GM10266 (cell line): ENCODE data around the gene SULT1C3.
"Not testable (repeated sequence)": the region's sequence is repeated elsewhere in the genome, so short reads cannot be mapped to it uniquely, and the experiment has no call there.

Source experiments
- DNase-seq: peaks from one replicate; pipeline ENCODE4 v3.0.0; 2012; ENCODE audit errors: extremely low spot score
- CTCF ChIP-seq: IDR thresholded peaks from 2 replicates; pipeline ENCODE4 v1.5.1; 2012; ENCODE audit warnings: mild to moderate bottlenecking, low read depth; ENCODE audit not compliant: control insufficient read depth, insufficient read depth; ENCODE audit errors: missing control alignments

Gene SULT1C3

GRCh38 chr2:108278631-108279030, 38.9 kb downstream of the SULT1C3 start:
- DNase-seq, result no peak
- TF ChIP-seq CTCF, result no peak

- no peak for DNase-seq
- TF ChIP-seq CTCF, result no peak
These were observed 39.7 kb downstream of the SULT1C3 start for GRCh38 chr2:108279468-108279867.

DNA sequence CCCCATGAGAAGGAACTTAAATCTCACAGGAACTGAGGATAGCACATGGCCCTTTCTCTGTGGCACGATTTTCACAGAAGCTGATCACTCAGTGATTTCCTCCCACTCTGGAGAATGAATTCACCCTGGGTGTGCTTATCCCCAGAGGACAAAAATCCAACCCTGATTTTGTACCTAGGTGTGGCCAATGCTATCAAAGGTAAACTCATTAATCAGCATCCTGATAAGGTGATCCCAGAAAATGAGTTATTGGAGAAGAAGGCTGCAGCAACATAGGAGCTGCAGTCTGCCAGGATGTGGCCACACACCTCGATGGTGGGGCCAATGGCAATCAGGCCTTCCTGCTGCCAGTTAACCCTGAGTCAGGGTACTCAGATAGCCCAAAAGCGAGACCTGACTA, 40.7 kb downstream of the SULT1C3 start:
- no peak for TF ChIP-seq CTCF
- no peak for DNase-seq

GRCh38 chr2:108284566-108284965, 44.8 kb downstream of the SULT1C3 start:
- not testable (repeated sequence) for DNase-seq

DNA sequence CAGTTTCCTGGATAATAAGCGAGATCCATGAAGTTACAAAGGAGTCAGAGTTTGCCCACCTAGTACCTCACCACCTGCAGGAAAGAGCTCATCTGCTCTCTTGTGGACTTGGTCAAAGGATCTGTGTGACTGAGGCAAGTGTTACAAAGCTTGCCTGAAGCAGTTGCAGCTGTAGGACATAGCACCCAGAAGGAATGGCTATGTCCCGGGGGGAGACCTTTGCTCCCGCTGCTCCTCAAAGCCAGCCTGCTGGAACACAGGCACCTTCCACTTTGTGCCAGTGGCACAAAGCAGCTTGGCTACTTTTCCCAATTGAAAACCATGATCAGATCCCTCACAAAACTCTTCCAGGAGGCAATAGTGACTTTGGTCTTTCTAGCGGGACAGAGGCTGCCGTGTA, 45.8 kb downstream of the SULT1C3 start:
- DNase-seq, result no peak
- TF ChIP-seq CTCF, result no peak

DNA sequence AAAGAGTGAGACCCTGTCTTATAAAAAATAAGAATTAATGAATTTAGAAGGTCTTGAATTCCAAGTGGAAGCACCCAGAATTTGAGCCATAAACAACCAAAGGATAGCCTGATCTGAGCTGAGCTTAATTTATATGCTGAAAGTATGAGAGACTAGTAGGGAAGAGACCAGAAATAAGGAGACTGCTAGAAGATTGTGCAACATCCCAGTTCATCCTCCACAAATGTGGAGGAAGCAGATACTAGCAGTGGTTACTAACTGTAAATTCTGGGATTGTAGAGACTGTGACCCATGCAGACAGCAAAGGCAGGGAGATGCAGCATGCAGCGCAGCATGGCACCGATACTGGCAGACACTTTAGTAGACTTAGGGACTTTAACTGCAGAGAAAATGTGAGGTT, 47.4 kb downstream of the SULT1C3 start:
- no peak for TF ChIP-seq CTCF
- no peak for DNase-seq

DNA sequence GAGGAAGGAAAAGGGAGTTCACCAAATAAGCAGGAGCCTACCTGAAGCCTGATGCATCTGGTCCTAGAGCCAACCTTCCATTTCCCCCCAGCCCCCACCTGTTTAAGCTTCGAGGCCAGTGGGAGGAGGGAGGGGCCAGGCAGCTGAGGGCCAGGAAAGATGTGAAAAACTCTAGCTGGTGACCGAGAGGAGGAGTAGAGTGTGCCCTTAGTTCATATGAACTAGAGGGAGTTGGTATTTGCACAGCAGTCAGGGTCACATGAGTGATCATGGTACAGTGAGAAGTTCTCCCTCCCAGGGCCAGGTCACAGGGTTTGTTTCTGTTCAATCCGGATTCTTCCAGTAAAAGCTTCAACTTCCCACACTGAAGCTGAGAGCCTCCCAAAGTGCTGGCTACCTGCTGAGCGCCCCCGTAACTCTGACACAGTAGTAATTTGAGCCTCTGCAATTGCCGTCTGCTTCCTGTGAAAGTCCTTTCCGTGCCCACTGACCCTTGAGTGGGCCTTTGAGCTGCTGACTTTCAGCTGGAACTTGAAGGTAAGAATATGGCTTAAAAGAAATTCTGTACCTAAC, 48.9 kb downstream of the SULT1C3 start, which contains the start of gene SULT1C2:
Gene SULT1C2 (plus strand): TSS at position 362 of the 573 bp plus-strand sequence. CDS start 4,773 bp downstream, outside the sequence.
- DNase-seq, result no peak
- no peak for TF ChIP-seq CTCF

DNA sequence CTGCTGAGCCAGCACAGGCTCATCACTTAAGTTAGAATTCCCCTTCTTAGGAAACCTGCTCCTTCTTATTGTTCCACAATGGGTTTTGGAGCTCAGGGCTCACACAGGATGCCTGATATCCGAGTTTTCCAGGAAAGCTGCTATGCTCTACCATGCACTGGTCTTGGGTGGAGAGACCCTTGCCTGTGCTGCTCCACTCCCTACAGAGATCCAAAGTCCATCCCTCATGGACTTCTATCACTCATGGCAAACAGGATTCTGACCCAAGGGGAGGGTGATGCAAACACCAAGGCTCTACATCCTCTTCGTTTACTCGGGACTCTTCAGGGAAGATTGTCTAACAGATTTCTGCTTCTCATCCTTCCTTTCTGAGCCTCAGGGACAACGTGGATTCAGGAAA, 54.1 kb downstream of the SULT1C3 start:
- no peak for DNase-seq
- no peak for TF ChIP-seq CTCF
